Thyroid gland (tissue), 4 donors: Measurements from ENCODE around the gene SMARCE1.

Source experiments
- CTCF ChIP-seq, 6 experiments: fragments of 200-600 bp in 3 of 6; fragments of 450-650 bp in 3 of 6; sonication (generic) in 3 of 6; IDR thresholded peaks; one replicate each; pipeline ENCODE4 v1.5.1; 2016 to 2019; ENCODE audit warnings: antibody characterized with exemption in 6 of 6, mild to moderate bottlenecking in 2 of 6, inconsistent platforms in 1 of 6, moderate library complexity in 1 of 6
- POLR2A ChIP-seq, 2 donors: fragments of 450-650 bp; IDR thresholded peaks; one replicate each; pipeline ENCODE4 v1.6.1; 2017; ENCODE audit warnings: antibody characterized with exemption in 2 of 2, mild to moderate bottlenecking in 2 of 2, moderate library complexity in 1 of 2

- TF ChIP-seq CTCF (IDR thresholded peaks at IDR 0.05) = no peak
- TF ChIP-seq POLR2A (IDR thresholded peaks at IDR 0.05) = no peak
These were observed 31.7 kb downstream of the SMARCE1 start for GRCh38 chr17:40615841-40616476.
